Peyer's patch (tissue), 4 donors: ENCODE measurements around the gene SH3GLB1.

Source experiments
- POLR2A ChIP-seq, 2 donors: fragments of 450-650 bp; IDR thresholded peaks; one replicate each; pipeline ENCODE4 v1.5.1; 2017; ENCODE audit warnings: antibody characterized with exemption in 2 of 2, mild to moderate bottlenecking in 2 of 2, moderate library complexity in 2 of 2
- TF ChIP-seq, protein P1 (sequence below), 6 experiments: fragments of 450-650 bp in 4 of 6; fragments of 200-600 bp in 2 of 6; sonication (generic) in 1 of 6; IDR thresholded peaks; one replicate each; pipeline ENCODE4 v1.5.1; 2017 to 2019; ENCODE audit warnings: antibody characterized with exemption in 6 of 6, mild to moderate bottlenecking in 3 of 6, moderate library complexity in 1 of 6

DNA sequence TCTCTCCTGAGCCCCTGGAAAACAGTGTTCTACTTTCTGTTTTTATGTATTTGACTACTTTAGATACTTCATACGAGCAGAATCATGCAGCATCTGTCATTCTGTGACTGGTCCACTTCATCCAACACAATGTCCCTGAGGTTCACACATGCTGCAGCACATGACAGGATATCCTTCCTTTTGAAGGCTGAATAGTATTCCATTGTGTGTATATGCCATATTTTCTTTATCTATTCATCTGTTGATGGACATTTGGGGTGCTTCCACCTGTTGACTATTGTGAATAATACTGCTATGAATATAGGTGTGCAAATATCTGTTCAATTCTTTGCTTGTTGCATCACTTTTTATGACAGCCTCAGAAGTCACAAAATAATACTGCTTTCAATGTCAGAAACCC is 55.8 kb downstream of the SH3GLB1 start:
- TF ChIP-seq, protein P1, sequence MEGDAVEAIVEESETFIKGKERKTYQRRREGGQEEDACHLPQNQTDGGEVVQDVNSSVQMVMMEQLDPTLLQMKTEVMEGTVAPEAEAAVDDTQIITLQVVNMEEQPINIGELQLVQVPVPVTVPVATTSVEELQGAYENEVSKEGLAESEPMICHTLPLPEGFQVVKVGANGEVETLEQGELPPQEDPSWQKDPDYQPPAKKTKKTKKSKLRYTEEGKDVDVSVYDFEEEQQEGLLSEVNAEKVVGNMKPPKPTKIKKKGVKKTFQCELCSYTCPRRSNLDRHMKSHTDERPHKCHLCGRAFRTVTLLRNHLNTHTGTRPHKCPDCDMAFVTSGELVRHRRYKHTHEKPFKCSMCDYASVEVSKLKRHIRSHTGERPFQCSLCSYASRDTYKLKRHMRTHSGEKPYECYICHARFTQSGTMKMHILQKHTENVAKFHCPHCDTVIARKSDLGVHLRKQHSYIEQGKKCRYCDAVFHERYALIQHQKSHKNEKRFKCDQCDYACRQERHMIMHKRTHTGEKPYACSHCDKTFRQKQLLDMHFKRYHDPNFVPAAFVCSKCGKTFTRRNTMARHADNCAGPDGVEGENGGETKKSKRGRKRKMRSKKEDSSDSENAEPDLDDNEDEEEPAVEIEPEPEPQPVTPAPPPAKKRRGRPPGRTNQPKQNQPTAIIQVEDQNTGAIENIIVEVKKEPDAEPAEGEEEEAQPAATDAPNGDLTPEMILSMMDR (IDR thresholded peaks at IDR 0.05): no peak
- TF ChIP-seq POLR2A (IDR thresholded peaks at IDR 0.05): no peak
